Activated CD8-positive, alpha-beta memory T cell treated with anti-CD3 and anti-CD28 coated beads, Interleukin-2, amount 50 U/mL, for 4 hours (primary cell): ENCODE results near the gene HAGH.
A peak's percentile ranks its signal among the peaks of the same experiment; 100 is the strongest.

Experiments used
- DNase-seq: peaks from one replicate; pipeline ENCODE4 v3.0.0-alpha.2; 2020

The HAGH gene

GRCh38 chr16:1772362-1772907, 54.2 kb downstream of the HAGH start, which contains the start of gene EME2:
TSS of gene EME2 (plus strand) at chr16:1772810. CDS start at chr16:1773228, 418 bp downstream.
- peak; percentile 46 for DNase-seq

- no peak for DNase-seq
These were observed 54.7 kb downstream of the HAGH start for GRCh38 chr16:1771864-1772361.

GRCh38 chr16:1771188-1771863, 55.3 kb downstream of the HAGH start, which contains the start of gene NME3:
TSS of gene NME3 (minus strand) at chr16:1771543. CDS start at chr16:1771534, 9 bp downstream.
- peak; percentile 75 for DNase-seq

GRCh38 chr16:1770328-1771187, 56.1 kb downstream of the HAGH start:
- DNase-seq: peak; percentile 64

GRCh38 chr16:1769402-1770300, 57.0 kb downstream of the HAGH start:
- no peak for DNase-seq

- DNase-seq: no peak
These were observed 57.7 kb downstream of the HAGH start for GRCh38 chr16:1768767-1769401.

- no peak for DNase-seq
These were observed 58.4 kb downstream of the HAGH start for GRCh38 chr16:1768061-1768766.

- no peak for DNase-seq
These were observed 59.3 kb downstream of the HAGH start for GRCh38 chr16:1767116-1767994.

- no peak for DNase-seq
These were observed 59.9 kb downstream of the HAGH start for GRCh38 chr16:1766701-1767100.

- no peak for DNase-seq
These were observed 60.4 kb downstream of the HAGH start for GRCh38 chr16:1766231-1766630.

- DNase-seq: no peak
These were observed 60.8 kb downstream of the HAGH start for GRCh38 chr16:1765826-1766225.

- DNase-seq: no peak
These were observed 61.7 kb downstream of the HAGH start for GRCh38 chr16:1764971-1765370.

GRCh38 chr16:1763521-1764511, 62.8 kb downstream of the HAGH start:
- no peak for DNase-seq

GRCh38 chr16:1762879-1763520, 63.6 kb downstream of the HAGH start:
- DNase-seq: no peak

GRCh38 chr16:1762196-1762878, 64.3 kb downstream of the HAGH start:
- no peak for DNase-seq

- DNase-seq: no peak
These were observed 64.9 kb downstream of the HAGH start for GRCh38 chr16:1761751-1762150.

- no peak for DNase-seq
These were observed 65.7 kb downstream of the HAGH start for GRCh38 chr16:1760911-1761310.

- DNase-seq: no peak
These were observed 67.1 kb downstream of the HAGH start for GRCh38 chr16:1759511-1759910.
